ENCODE measurements around the gene SKA1.

SKA1 gene

DNA sequence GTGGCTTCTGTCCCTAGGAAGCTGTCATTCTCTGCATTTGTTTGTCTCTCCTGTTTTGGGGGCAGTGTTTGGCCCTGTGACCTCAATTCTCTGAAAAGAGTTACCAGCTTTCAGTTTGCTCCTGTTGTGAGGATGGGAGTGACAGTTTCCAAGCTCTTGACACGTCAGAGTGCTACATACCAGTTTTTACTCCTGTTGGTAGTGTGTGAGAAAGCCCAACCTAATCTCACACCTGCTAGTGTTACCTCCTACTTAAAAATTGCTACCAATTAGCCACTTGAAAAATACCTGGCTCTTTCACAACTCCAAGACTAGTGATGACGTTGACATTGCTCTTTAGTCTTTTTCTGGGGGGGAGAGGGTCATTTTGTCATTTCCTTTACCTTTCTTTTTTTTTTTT is 14.1 kb downstream of the SKA1 start:
- TF ChIP-seq ZNF221 (tag by site-specific recombination; IDR thresholded peaks at IDR 0.05; ENCODE audit: borderline replicate concordance), result no peak
- TF ChIP-seq ZNF132 (tag by site-specific recombination; IDR thresholded peaks at IDR 0.05; ENCODE audit: borderline replicate concordance), result no peak
- TF ChIP-seq, protein P1, sequence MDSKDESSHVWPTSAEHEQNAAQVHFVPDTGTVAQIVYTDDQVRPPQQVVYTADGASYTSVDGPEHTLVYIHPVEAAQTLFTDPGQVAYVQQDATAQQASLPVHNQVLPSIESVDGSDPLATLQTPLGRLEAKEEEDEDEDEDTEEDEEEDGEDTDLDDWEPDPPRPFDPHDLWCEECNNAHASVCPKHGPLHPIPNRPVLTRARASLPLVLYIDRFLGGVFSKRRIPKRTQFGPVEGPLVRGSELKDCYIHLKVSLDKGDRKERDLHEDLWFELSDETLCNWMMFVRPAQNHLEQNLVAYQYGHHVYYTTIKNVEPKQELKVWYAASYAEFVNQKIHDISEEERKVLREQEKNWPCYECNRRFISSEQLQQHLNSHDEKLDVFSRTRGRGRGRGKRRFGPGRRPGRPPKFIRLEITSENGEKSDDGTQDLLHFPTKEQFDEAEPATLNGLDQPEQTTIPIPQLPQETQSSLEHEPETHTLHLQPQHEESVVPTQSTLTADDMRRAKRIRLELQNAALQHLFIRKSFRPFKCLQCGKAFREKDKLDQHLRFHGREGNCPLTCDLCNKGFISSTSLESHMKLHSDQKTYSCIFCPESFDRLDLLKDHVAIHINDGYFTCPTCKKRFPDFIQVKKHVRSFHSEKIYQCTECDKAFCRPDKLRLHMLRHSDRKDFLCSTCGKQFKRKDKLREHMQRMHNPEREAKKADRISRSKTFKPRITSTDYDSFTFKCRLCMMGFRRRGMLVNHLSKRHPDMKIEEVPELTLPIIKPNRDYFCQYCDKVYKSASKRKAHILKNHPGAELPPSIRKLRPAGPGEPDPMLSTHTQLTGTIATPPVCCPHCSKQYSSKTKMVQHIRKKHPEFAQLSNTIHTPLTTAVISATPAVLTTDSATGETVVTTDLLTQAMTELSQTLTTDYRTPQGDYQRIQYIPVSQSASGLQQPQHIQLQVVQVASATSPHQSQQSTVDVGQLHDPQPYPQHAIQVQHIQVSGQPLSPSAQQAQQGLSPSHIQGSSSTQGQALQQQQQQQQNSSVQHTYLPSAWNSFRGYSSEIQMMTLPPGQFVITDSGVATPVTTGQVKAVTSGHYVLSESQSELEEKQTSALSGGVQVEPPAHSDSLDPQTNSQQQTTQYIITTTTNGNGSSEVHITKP (tag by site-specific recombination; IDR thresholded peaks at IDR 0.05), result no peak
- TF ChIP-seq ZNF585B (tag by site-specific recombination; IDR thresholded peaks at IDR 0.05), result no peak
- Histone ChIP-seq H3K4me1 (ENCODE audit: control insufficient read depth, insufficient read depth, low read length) (no peaks in the 10 kb centered on the region), H3K36me3 (ENCODE audit: control insufficient read depth in 2 of 2, insufficient read depth in 1 of 2, low read length in 2 of 2) (peaks cover 37 to 46% of the 10 kb centered on the region in 2 experiments), H3K27ac (ENCODE audit: extremely low read depth, low read depth, low read length) (no peak overlapping the region), H3K9me3 (ENCODE audit: control insufficient read depth, insufficient read depth, low read depth, low read length) (no peaks in the 10 kb centered on the region), H3K4me3 (ENCODE audit: low read depth, low read length) (no peak overlapping the region)
- POLR2A ChIA-PET, result no interaction called here
- CTCF ChIA-PET, result interaction anchor here (1.5 kb wide), 1 partner anchor 40 kb away, joined by 4 read pairs; no protein-coding TSS in a partner anchor

DNA sequence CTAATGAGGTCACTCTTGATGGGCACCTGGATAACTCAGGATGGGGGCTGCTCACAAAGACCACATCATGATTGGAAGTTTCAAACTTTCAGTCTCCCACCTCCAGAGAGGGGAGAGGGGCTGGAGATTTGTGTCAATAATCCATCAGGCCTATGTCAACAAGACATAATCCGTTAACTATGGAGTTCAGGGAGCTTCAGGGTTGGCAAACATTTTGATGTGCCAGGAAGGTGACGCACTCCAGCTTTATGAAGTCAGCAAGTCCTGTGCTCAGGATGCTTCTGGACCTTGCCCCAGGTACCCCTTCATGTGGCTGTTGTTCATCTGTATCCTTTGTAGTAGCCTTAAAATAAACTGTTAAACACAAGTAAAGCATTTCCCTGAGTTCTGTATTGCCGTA is 19.0 kb downstream of the SKA1 start:
- Histone ChIP-seq H3K27ac (ENCODE audit: extremely low read depth, low read depth, low read length) (no peak overlapping the region), H3K4me3 (ENCODE audit: low read depth, low read length) (no peak overlapping the region), H3K9me3 (ENCODE audit: control insufficient read depth, insufficient read depth, low read depth, low read length) (no peaks in the 10 kb centered on the region), H3K4me1 (ENCODE audit: control insufficient read depth, insufficient read depth, low read length) (no peaks in the 10 kb centered on the region), H3K36me3 (ENCODE audit: control insufficient read depth in 2 of 2, insufficient read depth in 1 of 2, low read length in 2 of 2) (peaks cover 23 to 28% of the 10 kb centered on the region in 2 experiments)
- TF ChIP-seq ZNF571 (tag by site-specific recombination; IDR thresholded peaks at IDR 0.05) (no peak), ZNF302 (tag by site-specific recombination; IDR thresholded peaks at IDR 0.05; ENCODE audit: low read depth) (no peak)
- POLR2A ChIA-PET, result no interaction called here
- CTCF ChIA-PET, result interaction anchor here (1.0 to 1.1 kb wide), 2 partner anchors 35 to 37 kb away, joined by 3 read pairs; no protein-coding TSS in a partner anchor

DNA sequence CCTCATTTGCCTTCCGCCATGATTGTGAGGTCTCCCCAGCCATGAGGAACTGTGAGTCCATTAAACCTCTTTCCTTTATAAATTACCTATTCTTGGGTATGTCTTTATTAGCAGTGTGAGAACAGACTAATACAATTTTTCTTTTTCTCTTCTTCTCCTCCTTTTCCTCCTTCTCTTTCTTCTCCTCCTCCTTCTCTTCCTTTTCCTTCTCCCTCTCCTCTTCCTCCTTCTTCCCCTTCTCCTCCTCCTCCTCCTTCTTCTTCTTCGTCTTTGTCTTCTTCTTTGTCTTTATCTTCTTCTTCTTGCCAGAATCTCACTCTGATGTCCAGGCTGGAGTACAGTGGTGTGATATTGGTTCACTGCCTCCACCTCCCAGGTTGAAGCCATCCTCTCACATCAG is 20.2 kb downstream of the SKA1 start:
- ChIA-PET CTCF (no interaction called here), POLR2A (no interaction called here)
- Histone ChIP-seq H3K4me3 (ENCODE audit: low read depth, low read length) (no peak overlapping the region), H3K4me1 (ENCODE audit: control insufficient read depth, insufficient read depth, low read length) (no peaks in the 10 kb centered on the region), H3K36me3 (ENCODE audit: control insufficient read depth in 2 of 2, insufficient read depth in 1 of 2, low read length in 2 of 2) (peaks cover 23 to 24% of the 10 kb centered on the region in 2 experiments), H3K9me3 (ENCODE audit: control insufficient read depth, insufficient read depth, low read depth, low read length) (no peaks in the 10 kb centered on the region), H3K27ac (ENCODE audit: extremely low read depth, low read depth, low read length) (no peak overlapping the region)
- TF ChIP-seq ZNF366 (tag by site-specific recombination; conservative IDR thresholded peaks at IDR 0.05), result peak; percentile 79
- TF ChIP-seq BCL11B (tag by site-specific recombination; IDR thresholded peaks at IDR 0.05; ENCODE audit: low read depth), result no peak
- TF ChIP-seq, protein P2, sequence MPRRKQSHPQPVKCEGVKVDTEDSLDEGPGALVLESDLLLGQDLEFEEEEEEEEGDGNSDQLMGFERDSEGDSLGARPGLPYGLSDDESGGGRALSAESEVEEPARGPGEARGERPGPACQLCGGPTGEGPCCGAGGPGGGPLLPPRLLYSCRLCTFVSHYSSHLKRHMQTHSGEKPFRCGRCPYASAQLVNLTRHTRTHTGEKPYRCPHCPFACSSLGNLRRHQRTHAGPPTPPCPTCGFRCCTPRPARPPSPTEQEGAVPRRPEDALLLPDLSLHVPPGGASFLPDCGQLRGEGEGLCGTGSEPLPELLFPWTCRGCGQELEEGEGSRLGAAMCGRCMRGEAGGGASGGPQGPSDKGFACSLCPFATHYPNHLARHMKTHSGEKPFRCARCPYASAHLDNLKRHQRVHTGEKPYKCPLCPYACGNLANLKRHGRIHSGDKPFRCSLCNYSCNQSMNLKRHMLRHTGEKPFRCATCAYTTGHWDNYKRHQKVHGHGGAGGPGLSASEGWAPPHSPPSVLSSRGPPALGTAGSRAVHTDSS (tag by site-specific recombination; IDR thresholded peaks at IDR 0.05), result 0 out of 2 replicates have a peak, but pooled peaks have one; percentile 52

DNA sequence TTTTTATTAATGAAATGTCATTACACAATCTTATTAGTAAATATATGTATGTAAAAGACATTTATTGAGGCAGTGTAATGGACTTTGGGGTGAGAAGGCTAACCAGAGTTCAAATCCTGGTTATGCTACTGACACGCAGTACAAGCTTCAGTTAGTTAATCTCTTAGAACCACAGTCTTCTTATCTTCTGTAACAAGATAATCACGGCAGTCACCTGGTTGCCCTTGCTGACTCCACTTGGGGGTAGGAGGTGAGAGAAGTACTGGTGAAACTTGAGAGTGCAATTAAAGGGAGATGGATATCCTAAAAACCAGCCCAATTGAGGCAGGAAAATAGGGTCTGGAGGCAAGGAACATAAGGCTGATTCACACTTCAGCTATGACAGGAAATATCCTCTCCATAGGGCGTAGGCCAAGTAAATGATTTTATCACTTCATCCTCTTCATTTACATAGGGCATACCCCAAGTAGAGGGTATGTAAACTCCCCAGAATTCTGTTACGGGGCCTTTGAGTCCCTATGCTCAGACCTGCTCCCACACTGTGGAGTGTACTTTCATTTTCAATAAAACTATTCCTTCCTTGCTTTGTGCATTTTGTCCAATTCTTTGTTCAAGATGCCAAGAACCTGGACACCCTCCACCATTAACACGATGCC is 21.3 kb downstream of the SKA1 start:
- Histone ChIP-seq H3K4me1 (ENCODE audit: control insufficient read depth, insufficient read depth, low read length) (no peaks in the 10 kb centered on the region), H3K9me3 (ENCODE audit: control insufficient read depth, insufficient read depth, low read depth, low read length) (no peaks in the 10 kb centered on the region), H3K36me3 (ENCODE audit: control insufficient read depth in 2 of 2, insufficient read depth in 1 of 2, low read length in 2 of 2) (peaks cover 15 to 21% of the 10 kb centered on the region in 2 experiments), H3K27ac (ENCODE audit: extremely low read depth, low read depth, low read length) (no peak overlapping the region), H3K4me3 (ENCODE audit: low read depth, low read length) (no peak overlapping the region)
- ChIA-PET CTCF (interaction anchor here (0.7 kb wide), 1 partner anchor 24 kb away, joined by 5 read pairs; no protein-coding TSS in a partner anchor), POLR2A (no interaction called here)
- TF ChIP-seq SETDB1 (IDR thresholded peaks at IDR 0.05; ENCODE audit: insufficient read length, low read length) (no peak), KLF9 (tag by site-specific recombination; IDR thresholded peaks at IDR 0.05; ENCODE audit: low read depth) (no peak), ZNF274 (IDR thresholded peaks at IDR 0.05; ENCODE audit: low read length) (no peak), ZNF274 (tag by site-specific recombination; IDR thresholded peaks at IDR 0.05; ENCODE audit: borderline replicate concordance) (no peak), SCRT2 (tag by site-specific recombination; IDR thresholded peaks at IDR 0.05) (no peak), ZNF211 (tag by site-specific recombination; IDR thresholded peaks at IDR 0.05; ENCODE audit: low read depth) (no peak), ZNF610 (tag by site-specific recombination; IDR thresholded peaks at IDR 0.05; ENCODE audit: borderline replicate concordance) (no peak), IKZF3 (tag by site-specific recombination; IDR thresholded peaks at IDR 0.05) (no peak), ZFHX2 (tag by site-specific recombination; conservative IDR thresholded peaks at IDR 0.05) (no peak), SP3 (tag by site-specific recombination; IDR thresholded peaks at IDR 0.05) (no peak), ZNF473 (tag by site-specific recombination; IDR thresholded peaks at IDR 0.05) (no peak), ZEB2 (tag by site-specific recombination; IDR thresholded peaks at IDR 0.05) (no peak)
- TF ChIP-seq, protein P3, sequence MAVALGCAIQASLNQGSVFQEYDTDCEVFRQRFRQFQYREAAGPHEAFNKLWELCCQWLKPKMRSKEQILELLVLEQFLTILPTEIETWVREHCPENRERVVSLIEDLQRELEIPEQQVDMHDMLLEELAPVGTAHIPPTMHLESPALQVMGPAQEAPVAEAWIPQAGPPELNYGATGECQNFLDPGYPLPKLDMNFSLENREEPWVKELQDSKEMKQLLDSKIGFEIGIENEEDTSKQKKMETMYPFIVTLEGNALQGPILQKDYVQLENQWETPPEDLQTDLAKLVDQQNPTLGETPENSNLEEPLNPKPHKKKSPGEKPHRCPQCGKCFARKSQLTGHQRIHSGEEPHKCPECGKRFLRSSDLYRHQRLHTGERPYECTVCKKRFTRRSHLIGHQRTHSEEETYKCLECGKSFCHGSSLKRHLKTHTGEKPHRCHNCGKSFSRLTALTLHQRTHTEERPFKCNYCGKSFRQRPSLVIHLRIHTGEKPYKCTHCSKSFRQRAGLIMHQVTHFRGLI (tag by site-specific recombination; IDR thresholded peaks at IDR 0.05), result no peak

Data from HEK293 (cell line).